Erythroblast (primary cell): ENCODE measurements around the gene TSPO.

ENCODE experiments used
- GATA1 ChIP-seq: IDR thresholded peaks from 2 replicates; pipeline ENCODE4 v1.6.1; 2011; ENCODE audit warnings: low read depth, mild to moderate bottlenecking, control low read depth, low read length, moderate library complexity
- POLR2A ChIP-seq: IDR thresholded peaks from 2 replicates; pipeline ENCODE4 v1.6.1; 2011; ENCODE audit warnings: mild to moderate bottlenecking, low read length

- TF ChIP-seq POLR2A (no peak), GATA1 (no peak)
These were observed 36.4 kb upstream of the TSPO start for GRCh38 chr22:43114958-43115357.
